TTC549 (cell line): ENCODE measurements around the gene OR52I2.

ENCODE experiments used
- FAIRE-seq: peaks from 2 replicates; lab custom pipeline; 2012; peaks lifted over from hg19 to GRCh38; lab: Jason Lieb, UNC

The OR52I2 gene

GRCh38 chr11:4581443-4581842 is at the start of gene OR52I2:
Gene OR52I2, plus strand, starts transcription at chr11:4581743.
- FAIRE-seq, result no peak

GRCh38 chr11:4539603-4540219 is 41.8 kb upstream of the OR52I2 start:
- FAIRE-seq, result no peak

GRCh38 chr11:4541071-4541470 is 40.5 kb upstream of the OR52I2 start:
- no peak for FAIRE-seq

DNA sequence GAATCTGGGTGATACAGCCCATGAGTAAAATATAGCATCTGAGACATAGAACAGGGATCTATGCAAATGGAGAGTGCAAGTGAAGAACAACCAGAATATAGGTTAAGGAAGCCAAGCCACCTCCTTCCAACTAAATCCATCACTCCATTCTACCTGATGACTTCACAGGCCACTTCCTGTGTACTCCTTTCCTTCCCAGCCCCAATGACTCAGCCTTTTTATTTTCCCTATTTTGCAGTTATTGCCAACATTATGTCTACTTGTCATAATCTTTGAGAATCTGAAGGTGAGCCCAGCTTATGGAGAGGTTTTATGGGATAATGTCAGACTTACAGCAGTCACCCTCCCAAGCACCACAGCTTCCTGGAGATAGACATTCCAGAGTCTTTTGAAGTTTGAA is 38.0 kb upstream of the OR52I2 start:
- FAIRE-seq, result no peak

DNA sequence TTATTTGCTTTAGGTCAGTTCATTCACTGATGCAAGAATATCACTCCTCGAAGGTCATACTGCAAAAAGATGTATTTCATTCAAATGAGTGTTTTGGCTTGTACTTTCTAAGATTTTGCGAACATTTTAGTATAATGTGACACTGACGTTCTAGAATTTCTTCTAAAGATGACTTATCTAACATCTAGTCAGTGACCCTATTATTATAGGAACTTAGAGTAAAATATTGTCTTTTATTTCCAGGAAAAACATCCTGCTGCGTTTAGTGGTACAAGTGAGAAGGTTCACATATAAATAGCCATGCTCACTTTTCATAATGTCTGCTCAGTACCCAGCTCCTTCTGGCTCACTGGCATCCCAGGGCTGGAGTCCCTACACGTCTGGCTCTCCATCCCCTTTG is 36.7 kb upstream of the OR52I2 start, which contains the start of gene OR52M1:
OR52M1 (plus strand) TSS at position 301 of the 400 bp plus-strand sequence; CDS start at position 301, 0 bp downstream.
- no peak for FAIRE-seq

GRCh38 chr11:4546878-4547277 is 34.7 kb upstream of the OR52I2 start:
- FAIRE-seq, result no peak

DNA sequence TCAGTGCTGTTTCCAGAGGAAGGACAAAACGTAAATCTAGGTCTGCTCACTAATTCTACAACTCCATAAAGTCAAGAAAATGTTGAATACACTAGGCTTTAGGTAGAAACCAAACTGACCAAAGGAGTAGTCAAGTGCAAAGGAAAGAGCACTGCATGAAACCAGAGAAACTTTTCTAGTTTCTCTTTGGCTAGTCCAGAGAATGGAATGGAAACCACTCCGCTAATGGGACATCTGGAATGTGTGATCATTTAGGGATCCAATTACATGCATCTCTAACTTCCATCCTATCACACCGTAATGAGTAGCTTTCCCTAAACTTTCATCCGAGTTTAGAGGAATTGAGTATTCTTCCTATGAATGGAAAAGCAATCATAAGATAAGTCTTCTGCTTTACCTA is 34.1 kb upstream of the OR52I2 start:
- FAIRE-seq, result no peak

- FAIRE-seq, result no peak
Measured at GRCh38 chr11:4551346-4551979, 30.1 kb upstream of the OR52I2 start.

DNA sequence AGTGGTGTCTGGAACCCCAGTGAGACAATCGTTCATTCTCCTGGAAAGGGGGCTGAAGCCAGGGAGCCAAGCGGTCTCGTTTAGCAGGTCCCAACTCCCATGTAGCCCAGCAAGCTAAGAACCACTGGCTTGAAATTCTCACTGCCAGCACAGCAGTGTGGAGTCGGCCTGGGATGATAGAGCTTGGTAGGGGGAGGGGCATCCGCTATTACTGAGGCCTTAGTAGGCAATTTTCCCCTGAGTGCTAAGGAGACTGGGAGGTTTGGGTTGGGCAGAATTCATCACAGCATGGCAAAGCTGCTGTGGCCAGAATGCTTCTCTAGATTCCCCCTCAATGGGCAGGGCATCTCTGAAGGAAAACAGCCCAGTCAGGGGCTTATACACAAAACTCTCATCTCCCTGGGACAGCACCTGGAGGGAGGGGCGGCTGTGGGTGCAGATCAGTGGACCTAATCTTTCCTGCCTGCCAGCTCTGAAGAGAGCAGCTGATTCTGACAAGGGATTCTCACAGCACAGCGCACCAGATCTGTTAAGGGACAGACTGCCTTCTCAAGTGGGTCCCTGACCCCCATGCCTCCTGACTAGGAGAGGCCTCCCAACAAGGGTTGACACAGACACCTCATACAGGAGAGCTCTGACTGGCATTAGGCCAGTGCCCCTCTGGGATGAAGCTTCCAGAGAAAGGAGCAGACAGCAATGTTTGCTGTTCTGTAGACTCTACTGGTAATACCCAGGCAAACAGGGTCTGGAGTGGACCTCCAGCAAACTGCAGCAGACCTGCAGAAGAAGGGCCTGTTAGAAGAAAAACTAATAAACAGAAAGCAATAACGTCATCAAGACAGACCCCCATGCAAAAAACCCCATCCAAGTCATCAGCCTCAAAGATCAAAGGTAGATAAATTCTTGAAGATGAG is 21.8 kb upstream of the OR52I2 start:
- FAIRE-seq, result no peak

GRCh38 chr11:4560467-4560866 is 21.1 kb upstream of the OR52I2 start:
- FAIRE-seq, result no peak

DNA sequence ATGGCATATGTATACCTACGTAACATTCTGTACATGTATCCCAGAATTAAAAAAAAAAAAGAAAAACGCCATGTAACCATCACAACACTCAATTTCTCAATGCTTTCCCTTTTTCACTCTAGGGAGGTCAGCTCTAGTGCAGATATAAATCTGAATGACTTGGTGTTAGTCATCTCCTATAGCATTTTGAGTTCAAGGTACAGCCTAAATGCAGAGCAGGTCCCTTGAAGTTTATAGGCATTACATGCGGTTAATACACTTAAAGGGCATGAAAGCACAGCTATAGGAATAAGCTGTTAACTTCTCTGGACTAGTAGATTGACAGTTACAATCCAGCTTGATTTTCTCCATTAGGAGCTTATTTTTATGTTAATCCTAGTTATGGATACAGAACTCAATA is 16.2 kb upstream of the OR52I2 start:
- no peak for FAIRE-seq

DNA sequence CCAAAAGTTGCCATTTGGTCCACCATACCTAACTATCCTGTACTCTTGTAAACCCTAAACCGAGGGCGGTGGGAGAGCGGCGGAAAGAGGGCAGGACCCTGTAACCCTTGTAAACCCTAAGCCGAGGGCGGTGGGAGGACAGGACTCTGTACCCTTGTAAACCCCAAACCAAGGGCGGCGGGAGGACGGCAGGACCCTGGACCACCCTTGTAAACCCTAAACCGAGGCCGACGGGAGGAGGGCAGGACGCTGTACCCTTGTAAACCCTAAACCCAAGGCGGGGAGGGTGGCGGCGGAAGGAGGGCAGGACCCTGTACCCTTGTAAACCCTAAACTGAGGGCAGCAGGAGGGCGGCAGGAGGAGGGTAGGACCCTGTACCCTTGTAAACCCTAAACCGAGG is 12.5 kb upstream of the OR52I2 start:
- FAIRE-seq, result no peak

GRCh38 chr11:4576880-4577279 is 4.7 kb upstream of the OR52I2 start:
- no peak for FAIRE-seq

- no peak for FAIRE-seq
Measured at GRCh38 chr11:4577761-4578160, 3.8 kb upstream of the OR52I2 start.

DNA sequence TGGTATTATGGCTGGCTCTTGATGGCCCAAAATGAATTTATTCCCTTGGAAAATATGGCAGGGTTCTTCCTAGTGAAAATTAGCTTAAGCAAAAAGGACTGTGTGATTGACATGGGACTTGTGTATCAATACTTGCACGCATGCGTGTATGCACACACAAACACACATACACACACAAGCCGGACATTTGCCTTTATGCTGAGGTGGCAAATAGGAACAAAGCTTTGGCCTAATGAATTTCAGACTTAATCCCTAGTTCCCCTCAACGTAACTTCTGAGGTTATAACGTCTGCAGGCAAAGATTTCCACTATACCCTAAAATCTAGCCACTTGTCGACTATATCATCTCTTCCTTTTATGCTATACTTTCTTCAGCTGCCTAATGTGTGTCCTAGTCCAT is 2.9 kb upstream of the OR52I2 start:
- FAIRE-seq, result no peak

GRCh38 chr11:4580124-4580523 is 1.4 kb upstream of the OR52I2 start:
- no peak for FAIRE-seq

GRCh38 chr11:4589017-4589416 is 7.5 kb downstream of the OR52I2 start:
- FAIRE-seq, result no peak

- no peak for FAIRE-seq
Measured at GRCh38 chr11:4593739-4594138, 12.2 kb downstream of the OR52I2 start, which contains the start of gene OR52I1. Gene OR52I1, plus strand, starts transcription at chr11:4594039. Its CDS starts 0 bp downstream, at chr11:4594039.

GRCh38 chr11:4605057-4605456 is 23.5 kb downstream of the OR52I2 start:
- no peak for FAIRE-seq

DNA sequence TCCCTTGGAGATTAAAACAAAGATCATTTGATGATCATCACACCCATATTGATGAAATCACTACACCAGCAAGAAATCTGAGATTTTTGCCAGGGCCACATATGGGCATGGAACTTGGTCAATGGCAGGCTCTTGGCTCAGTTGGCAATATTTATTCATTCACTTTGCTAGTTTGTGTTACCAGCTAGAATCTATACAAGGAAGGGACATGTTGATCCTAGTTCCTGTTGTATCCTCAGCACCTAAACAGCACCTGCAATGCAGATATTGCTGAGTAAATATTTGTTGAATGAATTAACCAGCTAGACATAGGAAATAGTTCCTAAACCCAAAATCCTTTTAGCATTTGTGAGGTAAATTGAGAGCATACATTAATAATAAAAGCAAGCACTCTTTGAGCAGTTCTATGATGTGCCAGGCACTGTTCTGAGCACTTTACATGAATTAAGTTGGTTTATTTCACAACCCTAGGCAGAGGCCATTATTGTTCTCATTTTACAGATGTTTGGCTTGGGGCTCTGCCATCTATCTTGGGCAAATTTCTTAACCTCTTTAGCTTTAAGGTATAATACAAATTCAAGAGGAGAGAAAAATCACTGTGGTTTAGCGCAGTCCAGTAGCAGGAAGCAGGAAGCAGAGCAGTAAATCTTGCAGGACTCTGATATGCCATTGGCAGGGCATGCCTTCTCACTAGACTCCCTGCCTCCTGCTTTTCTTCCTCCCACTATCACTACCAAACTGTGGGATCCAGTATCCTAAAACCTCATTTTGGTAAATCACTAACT is 24.9 kb downstream of the OR52I2 start:
- FAIRE-seq, result no peak

DNA sequence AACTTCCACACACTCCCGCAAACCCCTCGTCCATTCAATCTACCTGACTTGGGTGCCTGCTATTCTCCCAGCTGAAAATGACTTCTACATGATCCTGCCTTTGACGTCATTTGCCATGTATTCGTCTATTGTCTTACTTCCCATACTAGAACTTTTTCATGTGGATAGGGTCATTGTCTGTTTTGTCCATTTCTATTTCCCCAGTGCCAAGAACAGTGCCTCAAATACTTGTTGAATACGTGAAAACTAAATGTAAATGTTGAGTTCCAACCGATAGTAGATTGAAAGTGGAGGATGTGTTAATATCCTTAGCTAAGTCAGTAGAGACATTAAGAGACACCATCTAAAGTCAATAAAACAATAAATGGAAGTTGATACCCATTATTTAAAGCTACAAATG is 25.6 kb downstream of the OR52I2 start:
- no peak for FAIRE-seq
